Daoy (cell line): ENCODE results near the gene SHISA7. TPM values are rescaled to one million over a fixed set of nuclear protein-coding genes. Genes with fewer than 3 reads are reported as not detected.
"Not testable (repeated sequence)": the region's sequence is repeated elsewhere in the genome, so short reads cannot be mapped to it uniquely, and the experiment has no call there.

Source experiments
- DNase-seq: peaks from one replicate; pipeline ENCODE4 v3.0.0-alpha.2; 2015; ENCODE audit warnings: low read depth
- total RNA-seq: library from RNA; depleted of rRNA; stranded (reverse); fragments of >200 nt; shearing (Covaris generic); gene quantifications from 2 replicates; pipeline ENCODE4 v1.2.3, GENCODE V29; 2014

Gene SHISA7
- total RNA-seq, 1 experiment from 2014 or later, result not detected

- peak; percentile 90 for DNase-seq
Measured at GRCh38 chr19:55447421-55448174, 4.5 kb upstream of the SHISA7 start.

- no peak for DNase-seq
Measured at GRCh38 chr19:55446060-55446459, 3.0 kb upstream of the SHISA7 start.

- no peak for DNase-seq
Measured at GRCh38 chr19:55444646-55445045, 1.5 kb upstream of the SHISA7 start.

- DNase-seq, result no peak
Measured at GRCh38 chr19:55443824-55444480, 852 bp upstream of the SHISA7 start.

- DNase-seq, result no peak
Measured at GRCh38 chr19:55442372-55442961, 633 bp downstream of the SHISA7 start.

- no peak for DNase-seq
Measured at GRCh38 chr19:55441692-55442321, 1.3 kb downstream of the SHISA7 start.

GRCh38 chr19:55441319-55441691 is 1.8 kb downstream of the SHISA7 start:
- no peak for DNase-seq

GRCh38 chr19:55440411-55441105 is 2.5 kb downstream of the SHISA7 start:
- peak; percentile 72 for DNase-seq

GRCh38 chr19:55439052-55439451 is 4.0 kb downstream of the SHISA7 start:
- no peak for DNase-seq

GRCh38 chr19:55437410-55437809 is 5.7 kb downstream of the SHISA7 start:
- peak; percentile 86 for DNase-seq

- DNase-seq, result no peak
Measured at GRCh38 chr19:55436847-55437246, 6.3 kb downstream of the SHISA7 start.

GRCh38 chr19:55435020-55435419 is 8.1 kb downstream of the SHISA7 start:
- DNase-seq, result no peak

GRCh38 chr19:55434356-55434919 is 8.7 kb downstream of the SHISA7 start:
- no peak for DNase-seq

- no peak for DNase-seq
Measured at GRCh38 chr19:55433292-55433691, 9.8 kb downstream of the SHISA7 start.

- DNase-seq, result no peak
Measured at GRCh38 chr19:55432241-55432959, 10.7 kb downstream of the SHISA7 start.

- no peak for DNase-seq
Measured at GRCh38 chr19:55431183-55431582, 11.9 kb downstream of the SHISA7 start.

- no peak for DNase-seq
Measured at GRCh38 chr19:55426042-55426441, 17.1 kb downstream of the SHISA7 start.

- no peak for DNase-seq
Measured at GRCh38 chr19:55424518-55424917, 18.6 kb downstream of the SHISA7 start.

GRCh38 chr19:55423225-55424005 is 19.7 kb downstream of the SHISA7 start:
- no peak for DNase-seq

GRCh38 chr19:55421281-55421680 is 21.8 kb downstream of the SHISA7 start:
- not testable (repeated sequence) for DNase-seq
